HG03565 (cell line): ENCODE measurements around the gene ZNF641.

ENCODE experiments used
- ATAC-seq: cut with Tn5 transposase; IDR thresholded peaks from one replicate; pipeline ENCODE4 v1.9.1; 2021; ENCODE audit warnings: mild to moderate bottlenecking, moderate library complexity; ENCODE audit not compliant: unreplicated experiment

ZNF641 gene

GRCh38 chr12:48350249-48351021 lies at the start of gene ZNF641:
TSS of gene ZNF641 (minus strand) at chr12:48350919. CDS start at chr12:48348090, 2,829 bp downstream.
- peak; percentile 57 for ATAC-seq

- no peak for ATAC-seq
Measured at GRCh38 chr12:48390026-48390425, 39.3 kb upstream of the ZNF641 start.

- ATAC-seq = no peak
Measured at GRCh38 chr12:48389409-48389808, 38.7 kb upstream of the ZNF641 start.

GRCh38 chr12:48388938-48389337 lies 38.2 kb upstream of the ZNF641 start:
- no peak for ATAC-seq

GRCh38 chr12:48388460-48388859 lies 37.7 kb upstream of the ZNF641 start:
- ATAC-seq = no peak

- no peak for ATAC-seq
Measured at GRCh38 chr12:48380596-48380995, 29.9 kb upstream of the ZNF641 start.

- ATAC-seq = no peak
Measured at GRCh38 chr12:48379794-48380193, 29.1 kb upstream of the ZNF641 start.

- ATAC-seq = no peak
Measured at GRCh38 chr12:48377646-48378045, 26.9 kb upstream of the ZNF641 start.

GRCh38 chr12:48374164-48374563 lies 23.4 kb upstream of the ZNF641 start:
- ATAC-seq = no peak

- no peak for ATAC-seq
Measured at GRCh38 chr12:48366131-48366530, 15.4 kb upstream of the ZNF641 start.

GRCh38 chr12:48361664-48362339 lies 11.1 kb upstream of the ZNF641 start:
- ATAC-seq = no peak

- ATAC-seq = no peak
Measured at GRCh38 chr12:48358937-48359513, 8.3 kb upstream of the ZNF641 start.

GRCh38 chr12:48356041-48356768 lies 5.5 kb upstream of the ZNF641 start:
- no peak for ATAC-seq

GRCh38 chr12:48352157-48352760 lies 1.5 kb upstream of the ZNF641 start:
- ATAC-seq = no peak

- ATAC-seq = peak; percentile 25
Measured at GRCh38 chr12:48351022-48351708, 446 bp upstream of the ZNF641 start.

GRCh38 chr12:48349471-48349870 lies 1.2 kb downstream of the ZNF641 start:
- no peak for ATAC-seq

- ATAC-seq = no peak
Measured at GRCh38 chr12:48342980-48343379, 7.7 kb downstream of the ZNF641 start.

- ATAC-seq = no peak
Measured at GRCh38 chr12:48340943-48341342, 9.8 kb downstream of the ZNF641 start.

- no peak for ATAC-seq
Measured at GRCh38 chr12:48339442-48340117, 11.1 kb downstream of the ZNF641 start.

- ATAC-seq = no peak
Measured at GRCh38 chr12:48336564-48336963, 14.2 kb downstream of the ZNF641 start.
